LNCAP (cell line): Measurements from ENCODE around the gene SLC2A6.

Experiments
- TF ChIP-seq, protein P1 (sequence below): fragments of 450-650 bp; IDR thresholded peaks from 2 replicates; pipeline ENCODE4 v1.5.1; 2017; ENCODE audit warnings: mild to moderate bottlenecking

SLC2A6 gene, protein sequence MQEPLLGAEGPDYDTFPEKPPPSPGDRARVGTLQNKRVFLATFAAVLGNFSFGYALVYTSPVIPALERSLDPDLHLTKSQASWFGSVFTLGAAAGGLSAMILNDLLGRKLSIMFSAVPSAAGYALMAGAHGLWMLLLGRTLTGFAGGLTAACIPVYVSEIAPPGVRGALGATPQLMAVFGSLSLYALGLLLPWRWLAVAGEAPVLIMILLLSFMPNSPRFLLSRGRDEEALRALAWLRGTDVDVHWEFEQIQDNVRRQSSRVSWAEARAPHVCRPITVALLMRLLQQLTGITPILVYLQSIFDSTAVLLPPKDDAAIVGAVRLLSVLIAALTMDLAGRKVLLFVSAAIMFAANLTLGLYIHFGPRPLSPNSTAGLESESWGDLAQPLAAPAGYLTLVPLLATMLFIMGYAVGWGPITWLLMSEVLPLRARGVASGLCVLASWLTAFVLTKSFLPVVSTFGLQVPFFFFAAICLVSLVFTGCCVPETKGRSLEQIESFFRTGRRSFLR

DNA sequence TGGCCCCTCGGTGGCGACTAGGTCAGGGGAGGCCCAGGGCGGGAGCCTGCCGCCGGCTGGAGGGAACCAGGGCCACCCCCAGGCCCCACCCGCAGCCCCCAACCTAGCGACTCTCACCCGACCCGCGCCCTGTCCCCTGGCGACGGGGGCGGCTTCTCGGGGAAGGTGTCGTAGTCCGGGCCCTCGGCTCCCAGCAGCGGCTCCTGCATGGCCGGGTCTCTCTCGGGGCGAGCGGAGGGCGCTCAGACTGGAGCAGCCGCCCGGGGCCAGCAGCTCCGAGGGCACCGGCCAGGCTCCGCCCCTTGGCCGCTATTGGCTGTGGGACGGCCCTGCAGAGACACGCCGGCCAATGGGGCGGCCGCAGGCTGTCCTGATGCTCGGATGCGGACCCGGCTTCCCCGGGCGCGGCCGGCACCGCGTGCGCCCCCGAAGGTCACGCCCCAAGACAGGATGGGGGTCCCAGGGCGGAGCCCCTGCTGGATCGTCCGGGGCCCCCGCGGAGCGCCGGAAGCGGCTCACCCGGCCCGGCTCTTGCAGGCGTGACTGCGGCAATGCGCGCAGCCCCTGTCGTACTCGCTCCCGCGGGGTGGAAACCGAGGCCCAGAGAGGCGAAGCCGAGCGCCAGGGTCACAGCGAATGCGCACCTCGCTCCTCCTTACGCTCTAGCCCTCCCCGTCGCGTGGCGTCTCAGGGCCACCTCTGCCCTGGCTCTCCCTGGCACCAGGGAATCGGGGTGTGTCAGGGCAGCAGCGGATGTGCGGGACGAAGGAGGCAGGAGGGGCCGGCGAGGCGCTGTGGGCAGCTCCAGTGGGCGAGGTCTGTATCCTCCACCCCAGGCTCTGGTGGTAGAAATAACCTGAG lies at the start of gene SLC2A6:
SLC2A6 (minus strand) TSS at position 249 of the 861 bp plus-strand sequence; CDS start at position 209, 40 bp downstream.
- TF ChIP-seq, protein P1, sequence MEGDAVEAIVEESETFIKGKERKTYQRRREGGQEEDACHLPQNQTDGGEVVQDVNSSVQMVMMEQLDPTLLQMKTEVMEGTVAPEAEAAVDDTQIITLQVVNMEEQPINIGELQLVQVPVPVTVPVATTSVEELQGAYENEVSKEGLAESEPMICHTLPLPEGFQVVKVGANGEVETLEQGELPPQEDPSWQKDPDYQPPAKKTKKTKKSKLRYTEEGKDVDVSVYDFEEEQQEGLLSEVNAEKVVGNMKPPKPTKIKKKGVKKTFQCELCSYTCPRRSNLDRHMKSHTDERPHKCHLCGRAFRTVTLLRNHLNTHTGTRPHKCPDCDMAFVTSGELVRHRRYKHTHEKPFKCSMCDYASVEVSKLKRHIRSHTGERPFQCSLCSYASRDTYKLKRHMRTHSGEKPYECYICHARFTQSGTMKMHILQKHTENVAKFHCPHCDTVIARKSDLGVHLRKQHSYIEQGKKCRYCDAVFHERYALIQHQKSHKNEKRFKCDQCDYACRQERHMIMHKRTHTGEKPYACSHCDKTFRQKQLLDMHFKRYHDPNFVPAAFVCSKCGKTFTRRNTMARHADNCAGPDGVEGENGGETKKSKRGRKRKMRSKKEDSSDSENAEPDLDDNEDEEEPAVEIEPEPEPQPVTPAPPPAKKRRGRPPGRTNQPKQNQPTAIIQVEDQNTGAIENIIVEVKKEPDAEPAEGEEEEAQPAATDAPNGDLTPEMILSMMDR: no peak

DNA sequence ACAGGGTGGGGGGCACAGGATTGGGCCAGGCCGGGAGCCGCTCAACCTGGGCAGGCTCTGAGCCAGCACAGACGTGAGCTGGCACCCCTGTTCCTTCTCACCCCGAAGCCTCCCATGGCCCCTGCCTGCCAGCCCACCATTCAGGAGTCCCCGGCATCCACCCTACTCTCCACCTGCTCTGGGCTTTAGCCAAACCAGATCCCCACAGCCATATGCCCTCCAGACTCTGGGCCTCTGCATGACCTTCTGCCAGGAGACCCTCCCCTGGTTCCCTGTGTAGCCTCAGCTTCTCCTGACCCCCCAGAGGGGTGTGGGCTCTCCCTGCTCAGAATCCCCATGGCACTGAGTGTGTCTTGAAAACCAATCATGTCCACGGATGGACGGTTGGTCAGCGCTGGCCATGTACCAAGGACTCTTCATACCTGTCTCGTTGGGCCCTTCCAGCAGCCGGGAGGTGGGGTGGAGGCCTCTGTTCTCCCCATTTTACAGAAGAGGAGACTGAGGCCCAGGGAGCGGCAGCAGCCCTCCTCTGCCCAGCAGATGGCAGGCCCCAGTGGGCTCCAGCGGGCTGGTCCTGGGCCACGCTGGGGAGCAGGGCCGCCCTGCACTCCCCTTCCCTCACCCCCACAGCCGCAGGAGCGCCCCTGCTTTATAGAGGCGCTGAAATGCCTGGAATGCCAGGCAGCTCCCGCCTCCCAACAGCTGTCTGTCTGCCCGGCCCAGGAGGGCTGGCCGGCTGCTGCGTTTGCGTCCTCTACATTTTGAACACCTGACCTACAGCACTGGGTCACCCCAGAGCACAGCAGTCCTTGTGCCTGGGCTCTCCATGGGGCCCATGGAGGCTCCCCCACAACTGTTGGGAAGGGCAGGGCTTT lies 49.3 kb upstream of the SLC2A6 start:
- TF ChIP-seq, protein P1: no peak

DNA sequence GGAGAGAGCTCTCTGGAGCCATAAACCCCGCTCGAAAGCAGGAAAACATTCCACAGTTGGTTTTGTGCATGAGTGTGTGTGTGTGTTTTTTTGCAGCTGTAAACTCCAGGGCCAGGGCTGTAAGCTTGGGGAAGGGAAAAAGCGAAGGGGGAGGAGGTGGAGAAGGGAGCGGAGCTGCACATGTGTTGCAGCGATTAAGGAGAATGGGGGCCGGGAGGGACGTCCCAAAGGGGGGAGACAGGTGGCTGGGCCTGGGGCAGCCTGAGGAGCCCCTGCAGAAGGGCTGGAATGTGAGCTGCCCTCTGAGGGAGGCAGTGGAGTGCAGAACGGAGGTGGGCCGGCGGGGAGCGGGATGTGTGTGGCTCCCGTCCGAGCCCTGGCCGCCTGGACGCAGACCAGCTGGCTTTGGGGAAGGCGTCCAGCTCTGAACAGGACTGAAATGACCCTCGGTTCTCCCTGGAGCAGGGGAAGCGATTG lies 48.6 kb upstream of the SLC2A6 start:
- TF ChIP-seq, protein P1: no peak

GRCh38 chr9:133526721-133527321 lies 47.9 kb upstream of the SLC2A6 start:
- TF ChIP-seq, protein P1: no peak

DNA sequence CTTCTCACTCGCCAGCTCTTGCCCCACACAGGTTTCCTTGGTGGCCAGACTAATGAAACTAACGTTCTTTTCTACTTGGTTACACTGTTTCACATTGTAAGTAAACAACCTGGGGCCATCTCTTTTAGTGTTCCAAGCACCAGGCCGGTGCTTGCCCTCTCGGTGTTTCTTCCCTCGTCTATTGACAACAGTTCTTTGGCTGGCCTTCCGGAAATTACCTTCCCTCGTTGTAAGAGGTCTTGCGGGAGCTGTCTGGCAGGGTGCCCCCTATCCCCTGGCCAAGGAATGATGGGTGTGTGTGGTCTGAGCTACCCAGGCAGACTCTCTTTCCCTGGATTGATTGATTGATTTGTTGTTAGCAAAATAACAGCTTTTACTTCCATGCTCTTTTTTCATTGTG lies 46.8 kb upstream of the SLC2A6 start:
- TF ChIP-seq, protein P1: no peak

DNA sequence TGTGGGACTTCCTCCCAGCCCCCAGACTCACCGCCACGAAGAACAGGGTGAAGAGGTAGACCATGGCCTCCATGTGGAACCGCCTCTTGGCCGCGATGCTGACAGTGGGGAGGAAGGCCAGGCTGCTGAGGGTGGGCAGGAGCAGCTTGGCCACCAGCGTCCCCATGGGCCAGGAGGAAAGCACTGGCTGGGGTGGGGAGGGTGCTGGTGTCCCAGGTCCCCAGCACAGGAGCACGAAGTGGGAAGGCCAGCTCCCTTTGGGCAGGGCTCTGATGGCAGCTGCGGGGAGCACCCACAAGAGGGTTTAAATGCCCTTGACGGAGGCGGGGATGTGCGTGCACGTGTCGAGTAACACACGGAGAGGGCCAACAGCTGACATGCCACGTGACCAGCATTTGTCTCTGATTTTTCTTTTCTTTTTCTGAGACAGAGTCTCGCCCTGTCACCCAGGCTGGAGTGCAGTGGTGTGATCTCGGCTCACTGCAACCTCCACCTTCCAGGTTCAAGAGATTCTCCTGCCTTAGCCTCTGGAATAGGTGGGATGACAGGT lies 45.9 kb upstream of the SLC2A6 start, which contains the start of gene MYMK:
MYMK (minus strand) TSS at position 281 of the 550 bp plus-strand sequence; CDS start at position 166, 115 bp downstream.
- TF ChIP-seq, protein P1: no peak
